Measurements from ENCODE around the gene FLNC. TPM values are rescaled to one million over a fixed set of nuclear protein-coding genes. Genes with fewer than 3 reads are reported as not detected.

The FLNC gene
- total and polyA plus RNA-seq, 9 of the 15 experiments (the other 6 are each of a cell fraction or from before 2014, with no cell fraction given): 0.90 to 155 (median 28.8) TPM

GRCh38 chr7:128904381-128905197 lies 74.4 kb downstream of the FLNC start (continued):
- TF ChIP-seq RBM17 (IDR thresholded peaks at IDR 0.05; ENCODE audit: borderline replicate concordance, low read depth, low read length): no peak
- no peak for TF ChIP-seq ZBTB43 (CRISPR knock-in tag; IDR thresholded peaks at IDR 0.05)
- TF ChIP-seq ZNF584 (CRISPR knock-in tag; IDR thresholded peaks at IDR 0.05; ENCODE audit: low read depth): 0 out of 2 replicates have a peak, but pooled peaks have one; percentile 18
- TF ChIP-seq MEF2D (tag; conservative IDR thresholded peaks at IDR 0.05; ENCODE audit: low read depth): no peak
- no peak for TF ChIP-seq ZKSCAN8 (CRISPR knock-in tag; IDR thresholded peaks at IDR 0.05)
- TF ChIP-seq ZNF282 (CRISPR knock-in tag; IDR thresholded peaks at IDR 0.05): no peak
- no peak for TF ChIP-seq MLX (CRISPR knock-in tag; conservative IDR thresholded peaks at IDR 0.05)
- TF ChIP-seq, protein P1, sequence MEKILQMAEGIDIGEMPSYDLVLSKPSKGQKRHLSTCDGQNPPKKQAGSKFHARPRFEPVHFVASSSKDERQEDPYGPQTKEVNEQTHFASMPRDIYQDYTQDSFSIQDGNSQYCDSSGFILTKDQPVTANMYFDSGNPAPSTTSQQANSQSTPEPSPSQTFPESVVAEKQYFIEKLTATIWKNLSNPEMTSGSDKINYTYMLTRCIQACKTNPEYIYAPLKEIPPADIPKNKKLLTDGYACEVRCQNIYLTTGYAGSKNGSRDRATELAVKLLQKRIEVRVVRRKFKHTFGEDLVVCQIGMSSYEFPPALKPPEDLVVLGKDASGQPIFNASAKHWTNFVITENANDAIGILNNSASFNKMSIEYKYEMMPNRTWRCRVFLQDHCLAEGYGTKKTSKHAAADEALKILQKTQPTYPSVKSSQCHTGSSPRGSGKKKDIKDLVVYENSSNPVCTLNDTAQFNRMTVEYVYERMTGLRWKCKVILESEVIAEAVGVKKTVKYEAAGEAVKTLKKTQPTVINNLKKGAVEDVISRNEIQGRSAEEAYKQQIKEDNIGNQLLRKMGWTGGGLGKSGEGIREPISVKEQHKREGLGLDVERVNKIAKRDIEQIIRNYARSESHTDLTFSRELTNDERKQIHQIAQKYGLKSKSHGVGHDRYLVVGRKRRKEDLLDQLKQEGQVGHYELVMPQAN (IDR thresholded peaks at IDR 0.05; ENCODE audit: borderline replicate concordance): no peak
- no peak for TF ChIP-seq ZZZ3 (IDR thresholded peaks at IDR 0.05)
- no peak for TF ChIP-seq TCF15 (CRISPR knock-in tag; IDR thresholded peaks at IDR 0.05)
- no peak for TF ChIP-seq ZNF134 (CRISPR knock-in tag; conservative IDR thresholded peaks at IDR 0.05)
- peak; percentile 20; the same call in 1 of the 2 replicates for TF ChIP-seq DIDO1 (tag; IDR thresholded peaks at IDR 0.05; ENCODE audit: low read depth)
- no peak for TF ChIP-seq ATF1 (CRISPR knock-in tag; IDR thresholded peaks at IDR 0.05)
- TF ChIP-seq ATF1 (tag; IDR thresholded peaks at IDR 0.05): peak; percentile 44; the same call in 1 of the 2 replicates
- TF ChIP-seq, protein P2, sequence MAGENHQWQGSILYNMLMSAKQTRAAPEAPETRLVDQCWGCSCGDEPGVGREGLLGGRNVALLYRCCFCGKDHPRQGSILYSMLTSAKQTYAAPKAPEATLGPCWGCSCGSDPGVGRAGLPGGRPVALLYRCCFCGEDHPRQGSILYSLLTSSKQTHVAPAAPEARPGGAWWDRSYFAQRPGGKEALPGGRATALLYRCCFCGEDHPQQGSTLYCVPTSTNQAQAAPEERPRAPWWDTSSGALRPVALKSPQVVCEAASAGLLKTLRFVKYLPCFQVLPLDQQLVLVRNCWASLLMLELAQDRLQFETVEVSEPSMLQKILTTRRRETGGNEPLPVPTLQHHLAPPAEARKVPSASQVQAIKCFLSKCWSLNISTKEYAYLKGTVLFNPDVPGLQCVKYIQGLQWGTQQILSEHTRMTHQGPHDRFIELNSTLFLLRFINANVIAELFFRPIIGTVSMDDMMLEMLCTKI (IDR thresholded peaks at IDR 0.05; ENCODE audit: partially characterized antibody): no peak
- no peak for TF ChIP-seq U2AF1 (optimal IDR thresholded peaks at IDR 0.05; ENCODE audit: low read depth, low read length)
- no peak for TF ChIP-seq BACH1 (tag; IDR thresholded peaks at IDR 0.05)
- no peak for TF ChIP-seq ZNF79 (CRISPR knock-in tag; IDR thresholded peaks at IDR 0.05; ENCODE audit: low read depth)
- no peak for TF ChIP-seq TAF7 (tag; IDR thresholded peaks at IDR 0.05)
- TF ChIP-seq TARDBP (IDR thresholded peaks at IDR 0.05): no peak
